ENCODE results near the gene TMCO4.

TMCO4 gene

GRCh38 chr1:19731311-19731821 lies 68.3 kb downstream of the TMCO4 start:
- Histone ChIP-seq H3K9me3 (ENCODE audit: control insufficient read depth, insufficient read depth, low read depth, low read length) (no peaks in the 10 kb centered on the region), H3K36me3 (ENCODE audit: control insufficient read depth in 2 of 2, insufficient read depth in 1 of 2, low read length in 2 of 2) (no peaks in the 10 kb centered on the region), H3K4me3 (ENCODE audit: low read depth, low read length) (no peak overlapping the region), H3K4me1 (ENCODE audit: control insufficient read depth, insufficient read depth, low read length) (no peaks in the 10 kb centered on the region), H3K27ac (ENCODE audit: extremely low read depth, low read depth, low read length) (no peak overlapping the region)
- TF ChIP-seq ZNF548 (tag by site-specific recombination; IDR thresholded peaks at IDR 0.05) (no peak), PRDM6 (tag by site-specific recombination; IDR thresholded peaks at IDR 0.05) (no peak), ZNF585B (tag by site-specific recombination; IDR thresholded peaks at IDR 0.05) (no peak)
- POLR2A ChIA-PET, result no interaction called here
- CTCF ChIA-PET, result no interaction called here

- no peaks in the 10 kb centered on the region for H3K36me3 ChIP-seq (ENCODE audit: control insufficient read depth in 2 of 2, insufficient read depth in 1 of 2, low read length in 2 of 2)
- H3K4me3 ChIP-seq (ENCODE audit: low read depth, low read length), result no peak overlapping the region
- no peak overlapping the region for H3K27ac ChIP-seq (ENCODE audit: extremely low read depth, low read depth, low read length)
- CTCF ChIA-PET, result no interaction called here
- no peaks in the 10 kb centered on the region for H3K4me1 ChIP-seq (ENCODE audit: control insufficient read depth, insufficient read depth, low read length)
- POLR2A ChIA-PET, result no interaction called here
- TF ChIP-seq RBAK (tag by site-specific recombination; IDR thresholded peaks at IDR 0.05), result no peak
- no peak for TF ChIP-seq KLF9 (tag by site-specific recombination; IDR thresholded peaks at IDR 0.05; ENCODE audit: low read depth)
- no peak for TF ChIP-seq ZNF362 (tag by site-specific recombination; IDR thresholded peaks at IDR 0.05)
- TF ChIP-seq ZNF423 (tag by site-specific recombination; IDR thresholded peaks at IDR 0.05), result no peak
- no peak for TF ChIP-seq IKZF3 (tag by site-specific recombination; IDR thresholded peaks at IDR 0.05)
- TF ChIP-seq ZNF837 (tag by site-specific recombination; IDR thresholded peaks at IDR 0.05), result no peak
- no peak for TF ChIP-seq ZNF155 (tag by site-specific recombination; IDR thresholded peaks at IDR 0.05)
- no peak for TF ChIP-seq ZNF433 (tag by site-specific recombination; IDR thresholded peaks at IDR 0.05; ENCODE audit: low read depth)
- no peak for TF ChIP-seq TRIM28 (IDR thresholded peaks at IDR 0.05; ENCODE audit: borderline replicate concordance, low read length)
- no peak for TF ChIP-seq ZNF555 (tag by site-specific recombination; conservative IDR thresholded peaks at IDR 0.05)
- TF ChIP-seq GLI4 (tag by site-specific recombination; IDR thresholded peaks at IDR 0.05), result no peak
- H3K9me3 ChIP-seq (ENCODE audit: control insufficient read depth, insufficient read depth, low read depth, low read length), result no peaks in the 10 kb centered on the region
Measured at GRCh38 chr1:19730793-19731192, 68.9 kb downstream of the TMCO4 start.

GRCh38 chr1:19730232-19730631 lies 69.5 kb downstream of the TMCO4 start:
- H3K27ac ChIP-seq (ENCODE audit: extremely low read depth, low read depth, low read length), result no peak overlapping the region
- H3K4me3 ChIP-seq (ENCODE audit: low read depth, low read length), result no peak overlapping the region
- no peaks in the 10 kb centered on the region for H3K36me3 ChIP-seq (ENCODE audit: control insufficient read depth in 2 of 2, insufficient read depth in 1 of 2, low read length in 2 of 2)
- ChIA-PET POLR2A (no interaction called here), CTCF (no interaction called here)
- no peaks in the 10 kb centered on the region for H3K9me3 ChIP-seq (ENCODE audit: control insufficient read depth, insufficient read depth, low read depth, low read length)
- H3K4me1 ChIP-seq (ENCODE audit: control insufficient read depth, insufficient read depth, low read length), result no peaks in the 10 kb centered on the region
- TF ChIP-seq ZNF621 (tag by site-specific recombination; IDR thresholded peaks at IDR 0.05) (no peak), ZNF155 (tag by site-specific recombination; IDR thresholded peaks at IDR 0.05) (no peak), ELK4 (IDR thresholded peaks at IDR 0.05; ENCODE audit: borderline replicate concordance, low read depth, low read length) (no peak), ZNF16 (tag by site-specific recombination; IDR thresholded peaks at IDR 0.05; ENCODE audit: low read depth) (no peak), ZBTB6 (tag by site-specific recombination; IDR thresholded peaks at IDR 0.05) (no peak), ZNF624 (tag by site-specific recombination; IDR thresholded peaks at IDR 0.05) (no peak), ZNF133 (tag by site-specific recombination; IDR thresholded peaks at IDR 0.05) (0 out of 2 replicates have a peak, but pooled peaks have one; percentile 36), SETDB1 (IDR thresholded peaks at IDR 0.05; ENCODE audit: insufficient read length, low read length) (peak; percentile 74), ZNF280D (tag by site-specific recombination; IDR thresholded peaks at IDR 0.05) (peak; percentile 42; the same call in 1 of the 2 replicates), ZNF473 (tag by site-specific recombination; IDR thresholded peaks at IDR 0.05) (no peak), RBAK (tag by site-specific recombination; IDR thresholded peaks at IDR 0.05) (peak; percentile 100), TRIM28 (IDR thresholded peaks at IDR 0.05; ENCODE audit: borderline replicate concordance, low read length) (peak; percentile 96; the same call in 1 of the 2 replicates), ZNF549 (tag by site-specific recombination; IDR thresholded peaks at IDR 0.05) (no peak)
